A673 (cell line): Measurements from ENCODE around the gene L1TD1. TPM values are rescaled to one million over a fixed set of nuclear protein-coding genes. Genes with fewer than 3 reads are reported as not detected.

Source experiments
- BruUV-seq: library from RNA; stranded (reverse); fragments of 400-500 nt; replicated peaks from 2 replicates; lab custom pipeline; 2021; lab: Mats Ljungman, UMichigan
- CTCF ChIA-PET: fragments of 300-600 bp; sonication (Branson Sonifier 250); formaldehyde crosslinking; loops from one replicate; lab custom pipeline; 2022; ENCODE audit warnings: antibody characterized with exemption; lab: Charles Lee
- POLR2A ChIA-PET: fragments of 300-600 bp; sonication (Branson Sonifier 250); formaldehyde crosslinking; loops from one replicate; lab custom pipeline; 2022; ENCODE audit warnings: antibody characterized with exemption; ENCODE audit not compliant: low non-redundant PET; lab: Charles Lee
- DNase-seq: peaks from one replicate; pipeline ENCODE4 v3.0.0-alpha.2; 2015; ENCODE audit warnings: low spot score
- H3K27ac ChIP-seq: fragments of 200-600 bp; sonication (generic); 2 replicates; pipeline ENCODE4 v1.5.1; 2016; ENCODE audit warnings: mixed run types, low read depth, mild to moderate bottlenecking, mixed read lengths, antibody characterized with exemption, low read length; ENCODE audit not compliant: poor library complexity, severe bottlenecking
- H3K27me3 ChIP-seq: fragments of 200-600 bp; sonication (generic); replicated peaks from 2 replicates; pipeline ENCODE4 v1.6.1; 2017; ENCODE audit warnings: mixed run types, low read depth, mild to moderate bottlenecking, mixed read lengths, antibody characterized with exemption, low read length; ENCODE audit not compliant: insufficient read depth, poor library complexity
- H3K36me3 ChIP-seq: fragments of 200-600 bp; sonication (generic); 2 replicates; pipeline ENCODE4 v1.6.1; 2016; ENCODE audit warnings: mixed run types, mild to moderate bottlenecking, mixed read lengths, antibody characterized with exemption, low read length; ENCODE audit not compliant: insufficient read depth, poor library complexity, severe bottlenecking
- H3K4me1 ChIP-seq: fragments of 200-600 bp; sonication (generic); 2 replicates; pipeline ENCODE4 v1.6.1; 2017; ENCODE audit warnings: mixed run types, mild to moderate bottlenecking, mixed read lengths, antibody characterized with exemption, low read length; ENCODE audit not compliant: insufficient read depth, poor library complexity, severe bottlenecking
- H3K4me3 ChIP-seq: fragments of 200-600 bp; sonication (generic); 2 replicates; pipeline ENCODE4 v1.5.1; 2016; ENCODE audit warnings: low read depth, mixed run types, mild to moderate bottlenecking, mixed read lengths, low read length; ENCODE audit not compliant: poor library complexity, severe bottlenecking
- H3K9me3 ChIP-seq: fragments of 200-600 bp; sonication (generic); 2 replicates; pipeline ENCODE4 v1.6.1; 2016; ENCODE audit warnings: mixed run types, low read depth, mild to moderate bottlenecking, mixed read lengths, antibody characterized with exemption, low read length; ENCODE audit not compliant: poor library complexity, severe bottlenecking
- EZH2 ChIP-seq: fragments of 200-600 bp; sonication (generic); IDR thresholded peaks from 2 replicates; pipeline ENCODE4 v1.6.1; 2017; ENCODE audit warnings: borderline replicate concordance, low read depth, mild to moderate bottlenecking, mixed read lengths, antibody characterized with exemption, low read length; ENCODE audit not compliant: poor library complexity, severe bottlenecking
- intact Hi-C: fragments of 100-400 bp; cut with micrococcal nuclease; formaldehyde crosslinking; loops from one replicate; pipeline ENCODE4 v1.10.0; 2022; ENCODE audit not compliant: unreplicated experiment
- total RNA-seq: library from RNA; stranded (reverse); gene quantifications from 2 replicates; pipeline ENCODE4 v1.2.3, GENCODE V29; 2021
- TF ChIP-seq, protein P1 (sequence below): fragments of 300-800, 200-600 bp; sonication (generic); conservative IDR thresholded peaks from 2 replicates; pipeline ENCODE4 v1.5.1; 2017; ENCODE audit warnings: low read depth, mild to moderate bottlenecking, antibody characterized with exemption, low read length, moderate library complexity, mixed read lengths

The L1TD1 gene
- total RNA-seq, 1 experiment from 2014 or later: not detected

DNA sequence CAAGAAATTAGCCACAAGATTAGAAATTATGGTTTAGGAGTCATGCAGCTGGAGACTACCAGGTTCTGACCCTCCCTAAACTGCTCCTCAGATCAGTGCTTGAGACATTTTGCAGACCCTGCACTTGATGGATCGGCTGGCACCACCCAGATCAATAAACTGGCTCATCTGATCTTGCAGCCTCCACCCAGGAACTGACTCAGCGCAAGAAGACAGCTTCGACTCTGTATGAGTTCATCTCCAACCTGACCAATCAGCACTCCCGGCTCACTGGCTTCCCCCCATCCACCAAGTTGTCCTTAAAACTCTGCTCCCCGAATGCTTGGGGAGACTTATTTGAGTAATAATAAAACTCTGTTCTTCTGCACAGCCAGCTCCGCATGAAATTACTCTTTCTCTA, 40.0 kb downstream of the L1TD1 start:
- Histone ChIP-seq H3K36me3 (no peaks in the 10 kb centered on the region), H3K9me3 (no peaks in the 10 kb centered on the region), H3K27me3 (no peaks in the 10 kb centered on the region), H3K27ac (no peak overlapping the region), H3K4me1 (no peaks in the 10 kb centered on the region), H3K4me3 (no peak overlapping the region)
- DNase-seq: no peak
- ChIA-PET POLR2A (no interaction called here), CTCF (no interaction called here)
- no peak for TF ChIP-seq EZH2
- TF ChIP-seq, protein P1, sequence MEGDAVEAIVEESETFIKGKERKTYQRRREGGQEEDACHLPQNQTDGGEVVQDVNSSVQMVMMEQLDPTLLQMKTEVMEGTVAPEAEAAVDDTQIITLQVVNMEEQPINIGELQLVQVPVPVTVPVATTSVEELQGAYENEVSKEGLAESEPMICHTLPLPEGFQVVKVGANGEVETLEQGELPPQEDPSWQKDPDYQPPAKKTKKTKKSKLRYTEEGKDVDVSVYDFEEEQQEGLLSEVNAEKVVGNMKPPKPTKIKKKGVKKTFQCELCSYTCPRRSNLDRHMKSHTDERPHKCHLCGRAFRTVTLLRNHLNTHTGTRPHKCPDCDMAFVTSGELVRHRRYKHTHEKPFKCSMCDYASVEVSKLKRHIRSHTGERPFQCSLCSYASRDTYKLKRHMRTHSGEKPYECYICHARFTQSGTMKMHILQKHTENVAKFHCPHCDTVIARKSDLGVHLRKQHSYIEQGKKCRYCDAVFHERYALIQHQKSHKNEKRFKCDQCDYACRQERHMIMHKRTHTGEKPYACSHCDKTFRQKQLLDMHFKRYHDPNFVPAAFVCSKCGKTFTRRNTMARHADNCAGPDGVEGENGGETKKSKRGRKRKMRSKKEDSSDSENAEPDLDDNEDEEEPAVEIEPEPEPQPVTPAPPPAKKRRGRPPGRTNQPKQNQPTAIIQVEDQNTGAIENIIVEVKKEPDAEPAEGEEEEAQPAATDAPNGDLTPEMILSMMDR: no peak
- intact Hi-C loops: no loop called here
- BruUV-seq: no TSS peak

DNA sequence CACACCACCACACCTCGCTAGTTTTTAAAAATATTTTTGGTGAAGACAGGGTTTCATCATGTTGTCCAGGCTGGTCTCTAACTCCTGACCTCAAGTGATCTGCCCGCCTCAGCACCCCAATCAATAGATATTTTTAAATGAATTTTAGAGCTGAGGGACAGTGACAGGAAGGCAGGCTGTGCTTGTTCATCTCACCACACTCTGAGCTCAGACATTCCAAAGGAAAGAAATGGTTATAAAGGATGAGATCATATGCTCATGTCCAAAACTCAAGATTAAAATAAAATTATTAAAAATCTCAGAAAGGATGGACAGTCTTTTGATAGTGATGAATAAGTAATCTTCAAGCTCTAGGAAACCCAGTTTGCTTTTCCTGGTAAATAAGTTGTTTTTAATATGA, 40.9 kb downstream of the L1TD1 start:
- no peaks in the 10 kb centered on the region for H3K4me1 ChIP-seq
- ChIA-PET POLR2A (interaction anchor here (0.7 kb wide), 1 partner anchor 920 kb away, joined by 4 read pairs; no protein-coding TSS in a partner anchor), CTCF (no interaction called here)
- no peak overlapping the region for H3K27ac ChIP-seq
- no peak for TF ChIP-seq EZH2
- TF ChIP-seq, protein P1: no peak
- no peak overlapping the region for H3K4me3 ChIP-seq
- H3K36me3 ChIP-seq: no peaks in the 10 kb centered on the region
- no peaks in the 10 kb centered on the region for H3K27me3 ChIP-seq
- H3K9me3 ChIP-seq: no peaks in the 10 kb centered on the region
- no peak for DNase-seq
- BruUV-seq: no TSS peak
- intact Hi-C loops: no loop called here

DNA sequence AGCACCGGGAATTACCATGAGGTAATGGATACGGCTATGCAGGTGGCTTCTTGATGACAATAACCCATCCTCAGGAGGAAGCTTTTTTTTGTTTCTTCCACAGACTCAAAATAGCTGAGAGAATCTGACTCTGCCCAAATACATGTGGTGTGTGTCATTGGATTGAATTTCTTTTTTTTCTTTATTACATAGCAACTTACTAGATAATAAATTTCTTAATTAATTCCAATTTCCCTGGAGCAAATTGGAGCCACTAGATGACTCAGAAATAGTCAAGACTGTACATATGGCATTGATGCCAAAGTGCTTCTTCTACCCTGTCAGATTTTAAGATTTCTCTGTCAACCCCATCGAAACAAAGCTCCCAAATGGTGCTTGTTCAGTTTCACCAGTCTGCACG, 42.7 kb downstream of the L1TD1 start:
- intact Hi-C loops: no loop called here
- BruUV-seq: no TSS peak

More for the DNA sequence above, 42.7 kb downstream of the L1TD1 start:
- no peak overlapping the region for H3K27ac ChIP-seq
- H3K4me1 ChIP-seq: no peaks in the 10 kb centered on the region
- DNase-seq: no peak
- TF ChIP-seq EZH2: no peak
- TF ChIP-seq, protein P1: no peak
- CTCF ChIA-PET: no interaction called here
- H3K9me3 ChIP-seq: no peaks in the 10 kb centered on the region
- POLR2A ChIA-PET: interaction anchor here (0.5 kb wide), 1 partner anchor 16 kb away, joined by 5 read pairs; no protein-coding TSS in a partner anchor
- no peaks in the 10 kb centered on the region for H3K27me3 ChIP-seq
- H3K36me3 ChIP-seq: no peaks in the 10 kb centered on the region
- no peak overlapping the region for H3K4me3 ChIP-seq
